Activated T-helper 1 cell treated with anti-CD3 and anti-CD28 coated beads, Interleukin-12 subunit alpha, Interleukin-12 subunit beta, Interleukin-2, Interleukin-4 antibody, amounts not matched to agents 30 ng/mL and 10 ng/mL and 1 ng/mL, durations not matched to agents 14 hours and 24 hours and 36 hours (primary cell): ENCODE results near the gene CHD2. TPM values are rescaled to one million over a fixed set of nuclear protein-coding genes. Genes with fewer than 3 reads are reported as not detected.

Experiments used
- DNase-seq: peaks from one replicate; pipeline ENCODE4 v3.0.0; 2021; ENCODE audit warnings: low spot score
- H3K27ac Mint-ChIP-seq: one replicate; pipeline ENCODE4 v1.8.0; 2021; ENCODE audit warnings: mild to moderate bottlenecking, mixed read lengths
- H3K27me3 Mint-ChIP-seq: one replicate; pipeline ENCODE4 v1.8.0; 2022; ENCODE audit warnings: mild to moderate bottlenecking, moderate library complexity, mixed read lengths; ENCODE audit not compliant: insufficient read depth
- H3K36me3 Mint-ChIP-seq: one replicate; pipeline ENCODE4 v1.8.0; 2021; ENCODE audit warnings: low read depth, mixed read lengths
- H3K4me1 Mint-ChIP-seq: one replicate; pipeline ENCODE4 v1.8.0; 2021; ENCODE audit warnings: low read depth, mixed read lengths
- H3K4me3 Mint-ChIP-seq: one replicate; pipeline ENCODE4 v1.8.0; 2021; ENCODE audit warnings: mild to moderate bottlenecking, moderate library complexity, mixed read lengths
- H3K9me3 Mint-ChIP-seq: one replicate; pipeline ENCODE4 v1.8.0; 2021; ENCODE audit warnings: mixed read lengths
- intact Hi-C: fragments of 100-400 bp; cut with micrococcal nuclease; formaldehyde crosslinking; loops from one replicate; pipeline ENCODE4 v1.15.1; 2024
- total RNA-seq: library from RNA; stranded (reverse); gene quantifications from 2 replicates; pipeline ENCODE4 v1.2.3, GENCODE V29; 2022

Gene CHD2
- total RNA-seq, 1 donor from 2014 or later = 102 TPM

DNA sequence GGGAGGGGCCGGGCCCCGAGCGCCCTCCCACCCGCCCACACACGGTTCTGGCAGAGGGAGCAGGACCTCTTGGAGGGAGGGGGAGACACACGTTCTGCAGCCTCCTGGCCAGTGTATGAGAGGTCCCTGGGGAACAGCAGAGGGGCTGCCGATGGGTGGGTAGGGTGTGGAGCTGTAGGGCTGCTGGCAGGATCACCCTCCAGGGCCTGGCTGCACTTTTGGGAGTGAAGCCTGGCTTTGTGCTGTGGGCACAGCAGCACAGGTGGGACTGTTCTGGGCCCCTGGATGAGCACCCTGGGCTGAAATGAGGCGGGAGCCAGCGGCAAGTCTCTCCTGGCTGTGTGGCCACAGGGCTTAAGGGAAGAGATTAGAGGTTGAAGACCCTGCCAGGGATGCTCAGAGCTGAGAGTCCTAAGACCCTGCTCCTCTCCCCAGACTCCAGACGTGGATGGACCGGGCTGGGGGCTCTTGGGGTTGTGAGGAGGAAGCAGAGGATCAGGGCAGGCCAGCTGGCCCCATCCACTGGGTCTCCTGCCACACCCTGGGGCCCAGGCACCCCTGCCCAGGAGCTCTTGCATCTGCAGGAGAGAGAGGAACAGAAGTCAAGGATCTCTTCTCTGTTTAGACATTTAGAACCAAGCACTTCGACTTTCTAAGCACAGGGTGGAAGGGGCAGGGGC lies 143.6 kb downstream of the CHD2 start:
- peaks cover 8% of the 10 kb centered on the region for H3K9me3 Mint-ChIP-seq
- peaks cover 6% of the 10 kb centered on the region for H3K36me3 Mint-ChIP-seq
- intact Hi-C loops = no loop called here
- H3K4me3 Mint-ChIP-seq = no peak overlapping the region
- no peak overlapping the region for H3K27ac Mint-ChIP-seq
- peaks cover 6% of the 10 kb centered on the region for H3K27me3 Mint-ChIP-seq
- DNase-seq = no peak
- H3K4me1 Mint-ChIP-seq = peaks cover 9% of the 10 kb centered on the region

- no peak overlapping the region for H3K27ac Mint-ChIP-seq
- no peak overlapping the region for H3K4me3 Mint-ChIP-seq
- peaks cover 8% of the 10 kb centered on the region for H3K9me3 Mint-ChIP-seq
- intact Hi-C loops = no loop called here
- DNase-seq = no peak
- H3K27me3 Mint-ChIP-seq = peaks cover 6% of the 10 kb centered on the region
- H3K36me3 Mint-ChIP-seq = peaks cover 6% of the 10 kb centered on the region
- peaks cover 9% of the 10 kb centered on the region for H3K4me1 Mint-ChIP-seq
Measured at GRCh38 chr15:93044301-93045190, 144.4 kb downstream of the CHD2 start.

DNA sequence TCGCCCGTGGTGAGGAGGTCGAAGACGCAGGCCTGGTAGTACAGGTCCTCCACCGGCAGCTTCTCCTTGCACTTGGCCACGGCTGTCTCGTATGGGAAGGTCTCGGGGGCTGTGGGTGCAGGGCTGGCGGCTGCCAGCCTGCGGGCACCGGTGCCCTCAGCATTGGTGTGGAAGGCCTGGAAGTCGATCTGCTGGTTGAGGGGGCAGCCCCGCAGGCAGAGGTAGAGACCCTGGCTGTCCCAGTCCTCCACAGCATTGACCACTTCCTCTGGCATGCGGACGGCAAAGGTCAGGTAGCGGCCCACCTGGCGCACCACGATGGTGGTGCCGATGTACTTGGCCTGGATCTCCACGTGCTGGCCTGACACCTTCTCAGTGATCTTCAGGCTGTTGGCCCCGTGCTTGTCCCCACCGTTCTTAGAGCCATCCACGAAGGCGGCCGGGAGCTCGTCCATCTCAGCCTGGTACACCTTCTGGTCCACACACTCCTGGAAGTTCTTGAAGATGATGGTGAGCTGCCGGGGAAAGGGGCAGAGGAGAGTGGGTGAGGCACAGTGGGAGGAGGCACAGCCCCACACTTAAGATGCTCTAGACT lies 145.2 kb downstream of the CHD2 start:
- Mint-ChIP-seq H3K4me3 (no peak overlapping the region), H3K27me3 (peaks cover 6% of the 10 kb centered on the region), H3K36me3 (peaks cover 6% of the 10 kb centered on the region), H3K27ac (no peak overlapping the region), H3K9me3 (peaks cover 8% of the 10 kb centered on the region), H3K4me1 (peaks cover 9% of the 10 kb centered on the region)
- intact Hi-C loops = no loop called here
- DNase-seq = no peak

DNA sequence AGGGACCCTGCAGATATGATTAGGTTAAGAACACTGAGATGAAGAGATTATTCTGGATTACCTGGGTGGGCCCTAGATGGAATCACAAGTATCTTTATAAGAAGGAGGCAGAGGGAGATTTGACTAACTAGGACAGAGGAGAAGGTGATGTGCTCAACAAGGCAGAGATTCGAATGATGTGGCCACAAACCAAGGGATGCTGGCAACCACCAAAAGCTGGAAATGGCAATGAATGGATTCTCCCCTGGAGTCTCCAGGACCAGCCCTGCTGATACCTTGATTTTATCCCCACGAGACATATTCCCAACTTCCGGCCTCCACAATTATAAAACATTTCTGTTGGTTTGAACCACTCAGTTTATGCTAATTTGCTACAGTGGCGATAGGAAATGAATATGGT lies 146.0 kb downstream of the CHD2 start:
- Mint-ChIP-seq H3K9me3 (peaks cover 8% of the 10 kb centered on the region), H3K4me3 (no peak overlapping the region), H3K4me1 (peaks cover 9% of the 10 kb centered on the region), H3K27me3 (peaks cover 6% of the 10 kb centered on the region), H3K27ac (no peak overlapping the region), H3K36me3 (peaks cover 6% of the 10 kb centered on the region)
- intact Hi-C loops = no loop called here
- no peak for DNase-seq

GRCh38 chr15:93046721-93047120 lies 146.6 kb downstream of the CHD2 start:
- Mint-ChIP-seq H3K4me3 (no peak overlapping the region), H3K4me1 (peaks cover 9% of the 10 kb centered on the region), H3K27me3 (peaks cover 6% of the 10 kb centered on the region), H3K36me3 (peaks cover 6% of the 10 kb centered on the region), H3K9me3 (peaks cover 8% of the 10 kb centered on the region), H3K27ac (no peak overlapping the region)
- DNase-seq = no peak
- intact Hi-C loops = no loop called here

DNA sequence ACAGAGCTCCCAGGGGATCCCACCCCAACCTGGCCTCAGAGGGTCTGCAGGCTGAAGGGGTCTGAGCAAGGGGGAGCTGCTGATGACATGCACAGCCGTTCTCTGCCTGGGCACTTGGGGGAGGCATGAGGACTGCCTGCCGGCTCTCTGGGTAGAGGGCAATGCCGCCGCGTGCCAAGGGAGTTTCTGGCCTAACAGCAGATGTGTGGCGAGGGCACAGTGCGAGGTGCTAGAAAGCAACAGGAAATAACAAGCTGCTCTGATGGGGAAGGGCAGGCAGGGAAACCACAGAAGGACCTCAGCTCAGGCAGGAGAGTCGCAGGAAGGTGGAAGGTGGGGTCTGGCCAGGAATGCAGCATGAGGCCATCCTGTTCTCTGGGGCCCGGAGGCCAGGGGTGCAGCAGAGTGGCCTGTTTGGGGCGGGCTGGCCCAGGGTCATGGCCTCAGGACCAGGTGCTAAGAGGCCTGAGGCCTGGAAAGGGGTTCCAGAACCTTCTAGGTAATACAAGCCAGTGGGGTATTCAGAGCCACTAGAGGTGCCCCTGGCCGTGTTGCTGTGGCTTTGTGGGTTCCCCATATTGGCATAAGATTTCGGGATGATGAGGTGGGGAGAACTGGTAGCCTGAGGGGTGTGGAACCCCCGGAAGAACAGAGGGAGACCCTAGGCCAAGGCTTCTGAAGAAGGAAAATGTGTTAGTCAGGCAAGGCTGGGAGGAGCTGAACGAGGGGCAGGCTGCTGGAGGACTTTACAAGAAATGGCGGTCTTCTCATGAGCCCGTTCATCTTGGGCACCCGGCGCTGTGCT lies 147.7 kb downstream of the CHD2 start:
- Mint-ChIP-seq H3K36me3 (peaks cover 6% of the 10 kb centered on the region), H3K27ac (peak overlapping the region; percentile 18), H3K4me3 (peak overlapping the region; percentile 24), H3K27me3 (peaks cover 4% of the 10 kb centered on the region), H3K4me1 (peaks cover 9% of the 10 kb centered on the region), H3K9me3 (peaks cover 8% of the 10 kb centered on the region)
- intact Hi-C loops = no loop called here
- no peak for DNase-seq

DNA sequence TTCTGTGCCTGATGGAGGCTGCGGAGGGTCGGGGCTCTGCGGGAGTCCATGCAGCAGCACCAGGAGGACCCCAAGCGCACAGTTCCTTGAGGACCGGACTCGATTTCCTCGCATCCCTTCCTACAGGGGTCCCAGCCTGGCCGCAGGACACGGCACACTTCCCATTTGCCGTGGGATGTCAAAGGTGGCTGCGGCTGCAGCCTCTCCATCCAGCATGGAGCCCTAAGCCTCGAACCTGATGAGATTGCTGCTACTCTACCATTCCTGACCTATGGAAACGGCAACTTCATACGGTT lies 148.2 kb downstream of the CHD2 start:
- intact Hi-C loops = no loop called here
- H3K27ac Mint-ChIP-seq = no peak overlapping the region
- H3K36me3 Mint-ChIP-seq = peaks cover 6% of the 10 kb centered on the region
- H3K4me3 Mint-ChIP-seq = no peak overlapping the region
- peaks cover 4% of the 10 kb centered on the region for H3K27me3 Mint-ChIP-seq
- peaks cover 8% of the 10 kb centered on the region for H3K9me3 Mint-ChIP-seq
- H3K4me1 Mint-ChIP-seq = peaks cover 9% of the 10 kb centered on the region
- no peak for DNase-seq

DNA sequence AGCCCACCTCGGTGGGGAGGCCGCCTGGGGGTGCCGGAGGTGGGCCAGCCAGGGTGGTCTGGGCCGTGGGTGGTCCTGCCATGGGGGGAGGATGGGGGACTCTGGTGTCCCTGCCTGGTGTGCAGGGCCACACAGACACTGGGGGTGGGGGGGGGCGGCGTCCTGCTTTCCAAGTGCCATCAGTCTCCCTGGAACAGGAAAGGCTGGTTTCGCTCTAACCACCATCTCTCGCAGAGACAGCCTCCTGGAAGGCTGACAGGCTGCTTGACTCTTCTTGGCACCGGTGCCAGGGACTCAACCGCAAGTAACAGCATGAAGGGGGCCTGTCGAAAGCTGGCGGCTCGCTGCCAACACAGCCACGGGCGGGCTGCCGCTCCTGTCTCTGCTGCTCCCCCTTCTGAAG lies 148.6 kb downstream of the CHD2 start:
- no peak for DNase-seq
- H3K36me3 Mint-ChIP-seq = peaks cover 6% of the 10 kb centered on the region
- no peak overlapping the region for H3K27ac Mint-ChIP-seq
- H3K9me3 Mint-ChIP-seq = peaks cover 8% of the 10 kb centered on the region
- intact Hi-C loops = no loop called here
- H3K4me1 Mint-ChIP-seq = peaks cover 9% of the 10 kb centered on the region
- H3K27me3 Mint-ChIP-seq = peaks cover 4% of the 10 kb centered on the region
- H3K4me3 Mint-ChIP-seq = no peak overlapping the region

DNA sequence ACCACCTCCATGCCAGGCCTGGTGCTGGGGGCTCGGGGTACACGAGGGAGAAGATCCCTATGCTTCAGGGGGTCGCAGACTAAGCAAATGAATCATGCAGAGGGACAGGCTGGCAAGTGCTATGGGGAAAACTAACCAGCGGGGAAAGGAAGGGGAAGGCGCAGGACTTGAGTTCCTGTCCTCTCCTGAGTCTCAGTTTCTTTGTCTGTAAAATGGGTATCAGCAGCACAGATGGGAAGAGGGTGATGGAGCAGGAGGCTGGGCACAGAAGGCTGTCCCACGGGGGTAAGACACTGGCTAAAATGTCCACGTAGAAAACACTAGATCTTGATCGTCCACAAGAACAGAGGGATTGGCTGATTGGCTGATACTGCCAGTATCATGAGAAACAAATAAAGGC lies 149.1 kb downstream of the CHD2 start:
- Mint-ChIP-seq H3K36me3 (peaks cover 6% of the 10 kb centered on the region), H3K27ac (no peak overlapping the region), H3K4me3 (no peak overlapping the region), H3K9me3 (peaks cover 8% of the 10 kb centered on the region), H3K27me3 (peaks cover 4% of the 10 kb centered on the region), H3K4me1 (peaks cover 9% of the 10 kb centered on the region)
- DNase-seq = no peak
- intact Hi-C loops = no loop called here

GRCh38 chr15:93049914-93050578 lies 149.9 kb downstream of the CHD2 start:
- peaks cover 8% of the 10 kb centered on the region for H3K9me3 Mint-ChIP-seq
- peaks cover 4% of the 10 kb centered on the region for H3K27me3 Mint-ChIP-seq
- intact Hi-C loops = no loop called here
- H3K4me3 Mint-ChIP-seq = no peak overlapping the region
- H3K4me1 Mint-ChIP-seq = peaks cover 9% of the 10 kb centered on the region
- DNase-seq = no peak
- H3K27ac Mint-ChIP-seq = no peak overlapping the region
- peaks cover 6% of the 10 kb centered on the region for H3K36me3 Mint-ChIP-seq

DNA sequence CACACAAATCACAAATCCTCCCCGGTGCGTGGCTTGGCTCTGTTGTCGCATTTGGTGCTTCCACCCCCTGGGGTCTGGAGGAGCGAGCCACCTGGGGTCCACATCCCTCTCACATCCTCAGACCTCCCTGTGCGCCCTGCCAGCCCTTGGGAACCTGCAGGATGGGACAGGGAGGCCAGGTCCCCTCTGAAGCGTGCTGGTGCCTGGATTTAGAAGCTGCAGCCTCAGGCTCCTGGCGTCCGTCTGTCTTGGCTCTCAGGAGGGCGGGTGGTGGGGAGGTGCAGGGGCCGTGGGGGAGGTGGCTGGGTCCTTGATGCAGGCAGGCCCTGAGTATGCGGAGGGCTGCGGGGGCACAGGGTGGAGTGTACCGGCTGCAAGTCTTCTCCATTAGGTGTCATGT lies 150.5 kb downstream of the CHD2 start:
- Mint-ChIP-seq H3K4me3 (no peak overlapping the region), H3K36me3 (peaks cover 6% of the 10 kb centered on the region), H3K27ac (no peak overlapping the region), H3K27me3 (peaks cover 4% of the 10 kb centered on the region), H3K4me1 (peaks cover 9% of the 10 kb centered on the region), H3K9me3 (peaks cover 8% of the 10 kb centered on the region)
- intact Hi-C loops = no loop called here
- DNase-seq = no peak
